Muscle layer of duodenum (tissue), 2 donors: ENCODE results near the gene METTL2A.
"Not testable (repeated sequence)": the region's sequence is repeated elsewhere in the genome, so short reads cannot be mapped to it uniquely, and the experiment has no call there.

Source experiments
- H3K27ac ChIP-seq: one replicate; pipeline ENCODE4 v1.7.0; 2013; ENCODE audit warnings: mild to moderate bottlenecking, low read length
- H3K27me3 ChIP-seq: one replicate; pipeline ENCODE4 v1.7.0; 2013; ENCODE audit warnings: low read depth, mild to moderate bottlenecking, control low read depth, low read length
- H3K36me3 ChIP-seq, 2 donors: one replicate each; pipeline ENCODE4 v1.7.0; 2013; ENCODE audit warnings: low read length in 2 of 2, control low read depth in 1 of 2, mild to moderate bottlenecking in 1 of 2; ENCODE audit not compliant: insufficient read depth in 2 of 2, control insufficient read depth in 1 of 2
- H3K4me1 ChIP-seq, 2 donors: one replicate each; pipeline ENCODE4 v1.7.0; 2013; ENCODE audit warnings: low read length in 2 of 2, mild to moderate bottlenecking in 2 of 2, control low read depth in 1 of 2, moderate library complexity in 1 of 2; ENCODE audit not compliant: insufficient read depth in 2 of 2, control insufficient read depth in 1 of 2
- H3K4me3 ChIP-seq, 2 donors: one replicate each; pipeline ENCODE4 v1.7.0; 2013; ENCODE audit warnings: low read length in 2 of 2, low read depth in 1 of 2, mild to moderate bottlenecking in 1 of 2
- H3K9me3 ChIP-seq, 2 donors: one replicate each; pipeline ENCODE4 v1.7.0; 2013; ENCODE audit warnings: low read length in 2 of 2, control low read depth in 1 of 2, mild to moderate bottlenecking in 1 of 2; ENCODE audit not compliant: control insufficient read depth in 1 of 2
- donor health status: healthy.

Gene METTL2A

GRCh38 chr17:62496344-62496743 is 72.6 kb downstream of the METTL2A start:
- not testable (repeated sequence) for H3K27ac ChIP-seq, H3K4me1 ChIP-seq, H3K9me3 ChIP-seq, H3K27me3 ChIP-seq, H3K4me3 ChIP-seq, H3K36me3 ChIP-seq

GRCh38 chr17:62498796-62499195 is 75.1 kb downstream of the METTL2A start:
- H3K27ac ChIP-seq, H3K36me3 ChIP-seq, H3K4me1 ChIP-seq, H3K27me3 ChIP-seq, H3K4me3 ChIP-seq, H3K9me3 ChIP-seq: not testable (repeated sequence)
